Brain pericyte (primary cell): Measurements from ENCODE around the gene KDELR3.

ENCODE experiments used
- DNase-seq: peaks from one replicate; pipeline ENCODE4 v3.0.0-alpha.2; 2012; ENCODE audit warnings: low read depth, low spot score

Gene KDELR3

GRCh38 chr22:38437416-38437815, 30.5 kb upstream of the KDELR3 start:
- no peak for DNase-seq

GRCh38 chr22:38440747-38441350, 27.0 kb upstream of the KDELR3 start:
- DNase-seq = no peak

DNA sequence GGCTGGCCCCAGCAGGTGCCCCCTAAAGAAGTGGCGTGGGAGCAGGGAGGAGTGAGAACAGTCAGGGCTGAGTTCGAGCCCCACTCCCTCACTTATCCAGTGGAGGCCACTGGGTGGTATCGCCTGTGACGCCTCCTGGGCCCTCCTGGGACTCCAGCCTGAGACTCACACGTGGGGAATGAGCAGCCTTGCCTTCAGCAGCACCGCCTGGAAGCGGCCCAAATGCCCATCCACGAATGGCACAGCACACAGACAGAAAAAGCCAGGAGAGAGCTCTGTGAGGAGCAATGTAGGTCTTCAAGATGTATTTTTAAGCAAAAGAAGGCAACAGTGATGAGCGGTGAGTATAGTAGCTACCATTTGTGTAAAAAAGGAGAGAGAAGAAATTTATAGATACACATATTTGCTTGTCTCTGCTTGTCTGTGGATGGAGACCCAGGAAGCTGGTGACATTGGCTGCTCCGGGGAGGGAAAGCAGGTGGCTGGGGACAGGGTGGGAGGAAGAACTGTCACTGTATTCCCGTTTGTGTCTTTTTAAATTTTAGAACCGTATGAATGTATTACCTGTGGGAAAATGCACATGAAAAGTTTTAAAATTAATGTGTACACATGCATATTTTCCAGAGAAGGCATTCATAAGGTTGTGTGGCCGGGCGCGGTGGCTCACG, 26.1 kb upstream of the KDELR3 start:
- DNase-seq = no peak

- no peak for DNase-seq
Observed at GRCh38 chr22:38442967-38443627, 24.8 kb upstream of the KDELR3 start.

- DNase-seq = no peak
Observed at GRCh38 chr22:38443628-38444521, 24.0 kb upstream of the KDELR3 start.

- no peak for DNase-seq
Observed at GRCh38 chr22:38444783-38445182, 23.1 kb upstream of the KDELR3 start.

DNA sequence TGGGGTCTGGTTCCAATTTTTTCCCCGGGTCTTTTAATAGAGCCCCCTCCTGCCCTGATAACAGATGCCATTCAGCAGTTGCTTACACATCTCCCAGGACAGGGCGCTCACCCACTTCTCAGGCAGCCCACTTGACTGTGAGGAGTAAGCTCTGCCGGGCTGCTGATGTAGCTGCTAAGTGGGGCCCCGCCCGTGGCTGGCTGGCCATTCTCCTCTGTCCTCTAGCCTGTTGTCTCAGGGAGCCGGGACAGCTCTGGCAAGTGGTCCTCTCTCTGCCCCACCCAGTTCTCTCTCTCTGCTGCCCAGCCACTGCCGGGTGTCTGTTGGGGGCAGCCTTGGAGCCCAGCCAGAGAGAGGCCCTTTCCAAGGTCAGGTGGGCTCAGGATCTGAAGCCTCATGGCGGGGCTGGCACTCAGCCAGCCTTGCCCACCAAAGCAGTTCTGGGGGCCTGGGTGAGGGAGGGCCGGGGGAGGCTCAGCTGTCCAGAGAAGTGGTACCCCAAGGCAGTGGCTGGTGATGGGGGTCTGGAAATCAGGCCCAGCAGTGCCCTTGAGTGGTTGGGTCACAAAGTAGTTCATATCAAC, 21.8 kb upstream of the KDELR3 start:
- no peak for DNase-seq

DNA sequence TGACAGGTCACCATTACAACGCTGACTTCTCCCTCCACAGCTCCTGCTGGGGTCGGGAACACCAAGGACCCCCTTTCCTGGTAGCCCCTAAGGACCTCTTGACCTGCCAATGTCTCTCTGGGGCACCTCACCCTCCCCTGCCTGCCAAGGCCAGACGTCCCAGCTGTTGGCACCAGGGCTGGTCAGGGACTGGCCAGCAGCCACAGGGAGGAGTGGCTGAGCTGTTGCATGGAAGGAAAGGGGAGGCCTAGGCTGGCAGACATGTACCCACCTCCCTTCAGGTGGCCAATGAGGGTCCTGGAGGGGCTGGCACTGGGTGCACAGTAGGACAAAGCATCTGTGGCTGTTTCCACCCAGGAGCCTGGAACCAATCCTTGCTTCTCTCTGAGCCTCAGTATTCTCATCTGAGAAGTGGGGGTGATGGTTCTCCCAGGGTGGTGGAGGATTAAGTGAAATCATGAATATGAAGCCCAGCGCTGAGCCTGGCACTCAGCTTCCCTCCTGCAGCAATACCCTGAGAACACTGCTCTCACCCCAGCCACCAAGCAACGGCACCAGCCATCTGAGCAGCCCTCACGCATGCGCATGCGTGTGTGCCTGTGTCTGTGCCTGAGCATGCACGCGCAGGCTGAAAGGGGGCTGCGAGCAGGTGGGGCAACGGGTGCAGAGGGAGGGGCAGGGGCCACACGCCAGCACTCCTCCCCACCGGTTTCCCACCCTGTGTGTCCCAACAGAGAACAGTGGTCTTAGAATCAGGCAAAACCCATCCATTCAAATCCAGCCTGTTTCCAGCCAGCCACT, 18.8 kb upstream of the KDELR3 start:
- DNase-seq = no peak

- no peak for DNase-seq
Observed at GRCh38 chr22:38449776-38450175, 18.1 kb upstream of the KDELR3 start.

DNA sequence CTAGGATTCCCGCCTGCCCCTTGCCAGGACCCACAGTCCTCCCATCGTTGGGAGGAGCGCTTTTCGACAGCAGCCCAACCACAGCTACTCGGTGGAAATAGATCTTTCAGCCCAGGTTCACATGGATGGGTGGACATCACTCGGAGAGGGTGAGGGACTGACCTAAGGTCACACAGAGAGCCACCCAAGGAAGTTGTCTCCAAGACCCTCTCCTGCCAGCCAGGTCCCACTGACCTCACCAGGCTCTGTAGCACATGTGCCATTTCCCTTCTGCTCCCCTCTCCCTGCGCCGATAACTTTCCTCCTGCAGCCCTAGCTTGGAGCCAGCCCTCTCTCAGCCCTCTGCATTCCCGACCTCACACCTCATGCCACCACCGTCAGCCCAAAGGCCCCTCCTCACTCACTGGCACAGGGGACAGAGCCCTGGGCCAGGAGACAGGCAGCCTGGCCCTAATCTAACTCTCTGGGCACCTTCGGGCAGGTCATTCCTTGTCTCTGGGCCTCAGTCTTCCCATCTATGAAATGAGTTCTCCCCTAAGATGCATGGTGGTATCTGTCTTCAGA, 17.6 kb upstream of the KDELR3 start:
- no peak for DNase-seq

DNA sequence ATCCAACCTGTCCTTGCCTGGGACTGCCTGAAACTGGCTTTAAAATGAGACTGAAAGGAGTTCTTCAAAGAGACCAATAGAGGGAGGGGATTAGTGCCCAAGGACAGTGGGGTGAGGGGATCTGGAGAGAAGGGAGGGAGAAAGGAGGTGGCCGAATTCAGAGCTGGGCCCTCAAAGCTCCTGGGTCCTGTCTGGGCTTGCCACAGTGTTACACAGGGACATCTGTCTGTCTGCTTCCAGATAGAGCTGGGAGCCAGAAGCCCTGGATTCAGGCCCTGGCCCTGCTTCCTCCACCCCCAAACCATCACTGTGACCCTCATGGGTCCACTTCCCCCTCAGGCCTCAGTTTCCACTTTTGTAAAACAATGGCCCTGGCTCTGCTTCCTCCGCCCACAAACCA, 16.5 kb upstream of the KDELR3 start:
- no peak for DNase-seq

DNA sequence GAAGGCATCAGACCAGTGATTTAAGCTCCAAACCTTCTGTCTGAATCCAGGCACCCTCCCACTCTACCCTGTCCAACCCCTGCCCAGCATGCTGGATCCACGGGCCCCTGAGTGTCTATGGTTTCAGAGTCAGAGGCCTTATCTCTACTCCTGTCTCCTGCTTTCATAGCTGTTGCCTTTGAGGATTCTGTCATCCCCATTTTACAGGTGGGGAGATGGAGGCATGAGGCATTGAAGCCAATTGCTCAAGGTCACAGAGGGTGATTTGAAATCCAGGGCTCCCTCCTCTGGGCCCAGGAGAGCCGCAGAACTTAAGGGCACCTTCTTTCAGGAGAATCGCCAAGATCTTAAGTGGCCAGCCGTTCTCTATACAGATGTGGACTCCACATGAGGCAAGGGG, 16.0 kb upstream of the KDELR3 start:
- no peak for DNase-seq

DNA sequence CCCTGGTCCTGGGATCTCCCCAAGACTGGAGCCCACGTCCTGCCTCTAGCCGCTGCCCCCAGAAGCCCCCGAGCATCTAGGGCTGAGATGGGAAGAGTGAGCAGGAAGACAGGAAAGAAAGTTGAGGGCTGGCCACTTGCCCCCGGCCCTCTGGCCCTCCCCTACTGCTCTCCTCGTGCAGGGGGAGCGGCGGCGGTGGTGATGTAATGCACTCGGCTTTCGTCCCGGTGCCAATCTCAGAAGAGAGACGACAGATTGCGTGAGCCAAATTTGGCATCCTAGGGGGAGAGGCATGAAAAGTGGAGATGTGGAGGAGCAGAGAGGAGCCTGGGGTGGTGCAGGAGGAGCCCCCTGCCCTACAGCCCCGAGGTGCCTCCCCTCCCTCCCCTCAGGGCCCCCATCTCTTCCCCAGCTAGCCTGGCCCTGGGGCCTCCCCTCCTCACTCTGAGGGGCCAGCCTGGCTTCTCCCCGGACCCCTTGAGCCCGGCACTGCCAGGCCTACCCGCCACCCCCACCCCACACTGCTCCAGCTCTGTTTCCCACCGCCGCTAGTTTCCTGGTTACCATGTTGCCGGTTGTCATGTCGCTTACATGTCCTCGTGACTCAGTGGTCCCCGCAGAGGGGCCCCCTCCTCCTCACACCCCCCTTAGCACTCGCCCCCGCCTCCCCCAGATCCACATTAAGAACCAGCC, 15.4 kb upstream of the KDELR3 start:
- no peak for DNase-seq

DNA sequence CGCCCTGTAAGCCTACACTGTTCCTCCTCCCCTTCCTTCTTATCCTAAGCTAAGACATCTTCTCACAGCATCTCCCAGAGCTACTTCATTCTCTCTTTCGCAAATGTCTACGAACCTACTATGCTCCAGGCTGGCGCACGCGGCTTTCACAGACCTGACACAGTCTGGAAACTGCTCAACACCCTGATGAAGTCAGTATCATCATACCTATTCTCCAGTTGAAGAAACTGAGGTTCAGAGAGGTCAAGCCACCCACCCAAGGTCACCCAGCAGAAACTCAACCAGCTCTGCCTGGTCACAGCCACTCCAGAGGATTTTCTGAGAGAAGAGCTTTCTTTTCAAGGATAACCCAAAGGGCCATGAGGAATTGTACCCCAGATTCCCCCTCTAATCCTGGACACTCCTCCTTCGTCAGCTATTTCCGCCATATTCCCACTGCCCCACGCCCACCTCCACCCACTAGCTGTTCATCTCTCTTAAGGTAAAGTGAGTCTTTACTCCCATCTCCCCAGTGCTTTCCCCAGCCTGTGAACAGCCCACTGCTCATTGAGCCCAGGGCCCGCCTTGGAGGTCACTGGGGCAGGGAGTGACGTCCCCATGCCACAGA, 14.7 kb upstream of the KDELR3 start:
- DNase-seq = no peak

DNA sequence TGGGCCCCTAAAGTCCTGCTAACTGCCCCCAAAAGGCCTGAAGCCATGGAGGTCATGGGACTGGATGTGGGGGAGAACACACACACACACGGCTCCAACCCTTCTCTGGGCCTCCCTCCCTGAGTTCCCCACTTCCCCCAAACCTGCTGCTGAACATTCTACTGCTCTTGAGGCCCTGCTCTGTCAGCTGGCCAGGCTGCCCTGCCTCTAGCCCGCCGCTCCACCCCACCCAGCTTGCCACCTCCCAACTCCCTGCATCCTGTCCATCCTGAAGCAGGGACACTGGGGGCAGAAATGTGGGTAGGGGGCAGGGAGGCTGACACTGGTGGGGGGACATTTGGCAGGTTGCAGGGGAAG, 13.9 kb upstream of the KDELR3 start:
- DNase-seq = no peak

GRCh38 chr22:38454353-38455075, 13.4 kb upstream of the KDELR3 start:
- no peak for DNase-seq

DNA sequence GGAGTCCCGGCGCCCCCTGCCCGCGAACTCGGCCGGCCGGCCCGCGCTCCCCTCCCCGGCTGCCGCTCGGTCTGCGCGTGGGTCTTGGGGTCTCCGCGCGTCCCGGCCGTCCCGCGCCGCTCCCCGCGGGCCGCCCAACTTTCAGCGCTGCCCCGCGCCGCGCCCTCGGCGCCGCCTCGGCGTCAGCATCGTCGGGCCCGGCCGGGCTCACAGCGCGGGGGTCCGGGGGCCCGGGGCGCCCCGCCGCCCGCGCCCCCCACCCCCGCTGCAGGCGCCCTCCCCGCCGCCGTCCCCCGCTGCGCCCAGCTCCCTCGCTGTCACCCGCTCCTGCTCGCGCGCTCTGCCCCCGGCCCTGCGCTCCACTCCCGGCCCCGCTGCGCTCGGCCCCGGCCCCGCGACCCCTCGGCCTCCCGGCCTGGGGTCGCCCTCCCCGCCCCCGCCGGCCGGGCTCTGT, 12.8 kb upstream of the KDELR3 start, which contains the start of gene KCNJ4:
KCNJ4 (minus strand) TSS at position 124 of the 454 bp plus-strand sequence. CDS start 27,067 bp downstream, outside the sequence.
- no peak for DNase-seq

- DNase-seq = no peak
Observed at GRCh38 chr22:38455530-38456271, 12.2 kb upstream of the KDELR3 start.
